AG09319 (cell line): Measurements from ENCODE around the gene WDFY4.

ENCODE experiments used
- DNase-seq: peaks from one replicate; pipeline ENCODE4 v3.0.0-alpha.2; 2010; ENCODE audit warnings: low read depth; ENCODE audit errors: extremely low read depth
- CTCF ChIP-seq: IDR thresholded peaks from 2 replicates; pipeline ENCODE4 v1.5.1; 2011; ENCODE audit warnings: low read depth, mild to moderate bottlenecking, inconsistent platforms, low read length, moderate library complexity

The WDFY4 gene

DNA sequence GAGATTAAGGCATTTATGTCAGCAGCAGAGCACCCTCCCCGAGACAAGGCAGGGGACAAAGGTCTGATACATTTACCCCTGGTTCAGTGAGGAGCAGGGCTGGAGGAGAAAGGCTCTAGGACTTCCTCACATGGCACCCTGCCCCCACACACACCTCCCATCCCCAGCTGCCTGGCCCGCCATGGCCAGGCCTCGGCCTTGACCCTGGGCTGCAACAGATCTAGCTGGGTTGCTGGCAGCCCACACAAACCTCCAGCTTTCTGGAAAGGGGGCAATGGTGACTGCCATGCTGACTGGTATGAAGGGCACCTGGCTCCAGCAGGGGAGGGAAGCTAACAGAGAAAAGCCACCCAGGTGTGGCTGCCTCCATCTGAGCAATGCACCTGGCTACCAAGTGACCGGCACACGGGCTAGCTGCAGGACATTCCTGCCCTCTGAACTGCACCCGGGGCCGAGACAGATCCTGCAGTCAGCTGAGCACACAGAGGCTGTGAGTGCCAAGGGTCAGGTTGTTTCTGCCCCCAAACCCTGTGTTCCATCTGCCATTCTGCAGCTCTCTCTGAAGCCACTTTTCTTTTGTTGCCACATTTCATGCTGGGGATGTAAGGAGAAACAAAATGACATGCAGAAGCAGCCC is 340.8 kb downstream of the WDFY4 start:
- TF ChIP-seq CTCF = no peak
- DNase-seq = no peak

DNA sequence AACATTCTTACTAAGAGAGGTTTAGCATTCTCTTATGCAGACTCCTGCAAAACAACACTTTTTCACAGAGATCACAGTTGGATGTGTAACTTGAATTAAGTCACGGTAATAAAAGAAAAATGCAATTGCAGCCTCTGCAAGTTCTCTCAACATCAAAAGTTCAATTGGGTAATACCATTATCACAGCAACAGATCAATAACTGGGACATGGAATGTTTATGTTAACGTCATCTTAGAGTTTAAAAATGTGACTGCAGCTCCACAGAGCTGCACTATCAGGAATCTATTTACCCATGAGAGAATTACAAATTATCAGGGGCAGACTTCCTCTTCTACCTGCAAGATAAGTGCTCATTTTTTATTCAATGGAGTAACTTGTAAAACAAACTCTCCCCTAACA is 344.0 kb downstream of the WDFY4 start:
- no peak for DNase-seq
- TF ChIP-seq CTCF = no peak

GRCh38 chr10:49029666-49030065 is 345.0 kb downstream of the WDFY4 start:
- no peak for DNase-seq
- no peak for TF ChIP-seq CTCF
